Brain microvascular endothelial cell (primary cell): Measurements from ENCODE around the gene SERINC5.
"Not testable (repeated sequence)": the region's sequence is repeated elsewhere in the genome, so short reads cannot be mapped to it uniquely, and the experiment has no call there.

Experiments used
- DNase-seq: peaks from one replicate; pipeline ENCODE4 v3.0.0-alpha.2; 2020
- H3K27ac ChIP-seq: fragments of 250-450 bp; sonication (Bioruptor Pico); 2 replicates; pipeline ENCODE4 v1.5.1; 2020; ENCODE audit warnings: mild to moderate bottlenecking, moderate library complexity
- H3K27me3 ChIP-seq: fragments of 250-450 bp; sonication (Bioruptor Pico); replicated peaks from 2 replicates; pipeline ENCODE4 v1.5.1; 2020; ENCODE audit warnings: mild to moderate bottlenecking
- H3K36me3 ChIP-seq: fragments of 250-450 bp; sonication (Bioruptor Pico); replicated peaks from 2 replicates; pipeline ENCODE4 v1.5.1; 2020; ENCODE audit warnings: mild to moderate bottlenecking
- H3K4me3 ChIP-seq: 2 replicates; pipeline ENCODE4 v1.5.1; 2011; ENCODE audit warnings: low read depth, mild to moderate bottlenecking, control low read depth, low read length, moderate library complexity
- in situ Hi-C: cut with HindIII; loops from 2 replicates; pipeline ENCODE4 v1.10.0; 2017; ENCODE audit warnings: low sequenced_read_pairs, low pct_ligation_motif_present
- TF ChIP-seq, protein P1 (sequence below): IDR thresholded peaks from 2 replicates; pipeline ENCODE4 v1.5.1; 2011; ENCODE audit warnings: low read depth, mild to moderate bottlenecking, moderate library complexity, low read length, control low read depth, inconsistent platforms; ENCODE audit errors: missing control alignments

The SERINC5 gene

DNA sequence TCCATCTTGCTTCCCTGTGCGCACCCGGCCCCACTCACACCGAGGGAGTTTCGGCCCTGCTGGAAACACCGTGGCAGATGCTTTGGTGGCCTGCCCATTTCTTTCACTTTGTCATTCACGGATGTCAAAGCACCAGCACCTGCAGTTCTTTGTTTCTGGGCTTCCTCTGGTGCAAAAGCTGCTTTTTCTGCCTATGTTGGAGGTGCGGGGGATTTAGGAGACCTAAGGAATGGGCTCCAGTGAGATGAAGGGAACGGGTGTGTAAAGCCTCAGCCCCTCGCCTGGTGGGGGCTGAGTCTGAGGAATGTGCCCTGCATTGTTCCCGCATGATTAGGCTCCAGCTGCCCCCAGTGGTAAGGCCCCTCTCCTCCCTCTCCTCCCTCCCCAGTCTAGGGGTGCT is 158.4 kb downstream of the SERINC5 start:
- no peak overlapping the region for H3K4me3 ChIP-seq
- no peaks in the 10 kb centered on the region for H3K36me3 ChIP-seq
- TF ChIP-seq, protein P1, sequence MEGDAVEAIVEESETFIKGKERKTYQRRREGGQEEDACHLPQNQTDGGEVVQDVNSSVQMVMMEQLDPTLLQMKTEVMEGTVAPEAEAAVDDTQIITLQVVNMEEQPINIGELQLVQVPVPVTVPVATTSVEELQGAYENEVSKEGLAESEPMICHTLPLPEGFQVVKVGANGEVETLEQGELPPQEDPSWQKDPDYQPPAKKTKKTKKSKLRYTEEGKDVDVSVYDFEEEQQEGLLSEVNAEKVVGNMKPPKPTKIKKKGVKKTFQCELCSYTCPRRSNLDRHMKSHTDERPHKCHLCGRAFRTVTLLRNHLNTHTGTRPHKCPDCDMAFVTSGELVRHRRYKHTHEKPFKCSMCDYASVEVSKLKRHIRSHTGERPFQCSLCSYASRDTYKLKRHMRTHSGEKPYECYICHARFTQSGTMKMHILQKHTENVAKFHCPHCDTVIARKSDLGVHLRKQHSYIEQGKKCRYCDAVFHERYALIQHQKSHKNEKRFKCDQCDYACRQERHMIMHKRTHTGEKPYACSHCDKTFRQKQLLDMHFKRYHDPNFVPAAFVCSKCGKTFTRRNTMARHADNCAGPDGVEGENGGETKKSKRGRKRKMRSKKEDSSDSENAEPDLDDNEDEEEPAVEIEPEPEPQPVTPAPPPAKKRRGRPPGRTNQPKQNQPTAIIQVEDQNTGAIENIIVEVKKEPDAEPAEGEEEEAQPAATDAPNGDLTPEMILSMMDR = no peak
- H3K27me3 ChIP-seq = no peaks in the 10 kb centered on the region
- H3K27ac ChIP-seq = no peak overlapping the region
- in situ Hi-C loops = no loop called here
- no peak for DNase-seq

DNA sequence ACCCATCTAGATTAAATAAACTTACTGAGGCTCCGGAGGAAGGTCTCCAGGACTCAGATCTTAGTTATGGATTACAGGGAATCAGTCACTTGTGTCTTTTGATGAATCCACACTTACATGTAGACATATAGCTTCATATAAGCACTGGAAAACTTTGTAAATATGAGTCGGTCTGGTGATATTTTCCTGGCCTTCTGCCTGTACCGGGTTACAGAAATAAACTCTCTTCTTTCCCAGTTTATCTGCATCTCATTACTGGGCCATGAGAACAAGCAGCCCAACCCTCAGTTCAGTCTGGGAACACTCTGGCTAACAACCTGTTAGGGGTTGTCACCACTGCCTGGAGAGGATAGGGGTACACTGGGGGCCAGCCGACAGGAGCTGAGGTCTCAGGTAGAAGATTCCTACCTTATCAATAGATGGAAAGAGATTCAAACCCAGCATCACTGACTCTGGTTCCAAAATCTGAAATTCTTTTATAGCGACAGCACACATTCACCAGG is 161.6 kb downstream of the SERINC5 start:
- H3K36me3 ChIP-seq = no peaks in the 10 kb centered on the region
- in situ Hi-C loops = no loop called here
- no peak overlapping the region for H3K27ac ChIP-seq
- TF ChIP-seq, protein P1 = no peak
- no peak for DNase-seq
- no peaks in the 10 kb centered on the region for H3K27me3 ChIP-seq
- no peak overlapping the region for H3K4me3 ChIP-seq

DNA sequence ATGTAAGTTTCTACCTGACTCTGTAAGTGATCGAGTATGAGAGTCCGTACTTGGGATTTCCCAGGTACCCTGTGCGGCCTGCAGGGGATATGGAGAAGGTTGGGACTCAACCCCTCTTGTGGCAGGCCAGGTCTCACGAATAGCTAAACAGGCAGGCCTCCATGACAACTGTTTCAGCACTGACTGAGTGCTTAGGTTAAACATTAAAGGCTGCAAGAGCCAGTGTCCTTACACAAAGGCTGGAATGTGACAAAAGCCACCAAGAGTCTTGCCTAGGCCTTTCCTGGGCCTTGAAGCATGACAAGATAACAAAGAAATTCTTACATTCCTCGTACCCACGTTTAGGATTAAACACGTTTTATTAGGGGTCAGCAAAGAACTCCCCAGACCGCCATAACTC is 162.1 kb downstream of the SERINC5 start:
- no peaks in the 10 kb centered on the region for H3K27me3 ChIP-seq
- TF ChIP-seq, protein P1 = no peak
- H3K36me3 ChIP-seq = no peaks in the 10 kb centered on the region
- H3K27ac ChIP-seq = no peak overlapping the region
- DNase-seq = no peak
- no peak overlapping the region for H3K4me3 ChIP-seq
- in situ Hi-C loops = no loop called here

DNA sequence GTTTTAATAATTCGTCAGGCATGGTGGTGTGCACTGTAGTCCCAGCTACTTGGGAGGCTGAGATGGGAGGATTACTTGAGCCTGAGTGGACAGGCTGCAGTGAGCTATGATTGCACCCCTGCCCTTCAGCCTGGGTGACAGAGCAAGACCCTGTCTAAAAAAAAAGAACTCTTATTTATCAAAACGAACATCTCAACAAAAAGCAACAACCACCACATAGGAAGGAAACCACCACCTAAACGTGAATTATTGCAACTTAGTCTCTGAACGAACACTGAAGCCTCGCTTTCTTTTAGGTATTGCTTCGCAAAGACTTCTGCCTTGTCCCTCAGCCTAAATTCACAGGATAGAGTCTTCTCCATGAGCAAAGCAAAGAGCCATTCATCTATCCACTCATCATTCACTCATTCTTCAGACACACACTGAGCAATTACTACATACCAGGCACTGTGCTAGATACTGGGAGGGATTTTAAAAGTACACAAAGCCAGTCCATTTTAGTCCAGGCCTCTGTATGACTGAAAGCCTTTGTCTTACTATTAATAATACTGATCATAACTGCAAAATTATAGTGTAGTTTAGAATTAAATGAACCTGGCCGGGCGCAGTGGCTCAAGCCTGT is 163.3 kb downstream of the SERINC5 start:
- Histone ChIP-seq H3K36me3 (no peaks in the 10 kb centered on the region), H3K27me3 (no peaks in the 10 kb centered on the region), H3K27ac (no peak overlapping the region), H3K4me3 (no peak overlapping the region)
- TF ChIP-seq, protein P1 = no peak
- no peak for DNase-seq
- in situ Hi-C loops = no loop called here

DNA sequence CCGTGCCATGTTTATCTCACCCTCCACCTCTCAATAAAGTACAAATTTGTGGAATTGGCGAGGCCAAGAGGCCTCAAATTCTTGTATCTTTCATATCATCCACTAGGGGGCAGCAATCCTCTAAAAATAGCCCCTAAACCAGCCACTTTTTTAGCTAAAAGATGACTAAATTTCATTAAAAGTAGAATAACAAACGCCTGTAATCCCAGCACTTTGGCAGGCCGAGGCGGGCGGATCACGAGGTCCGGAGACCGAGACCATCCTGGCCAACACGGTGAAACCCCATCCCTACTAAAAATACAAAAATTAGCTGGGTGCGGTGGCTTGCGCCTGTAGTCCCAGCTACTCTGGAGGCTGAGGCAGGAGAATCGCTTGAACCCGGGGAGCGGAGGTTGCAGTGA is 164.1 kb downstream of the SERINC5 start:
- in situ Hi-C loops = not testable (repeated sequence)
- DNase-seq = peak; percentile 40
- TF ChIP-seq, protein P1 = peak; percentile 59

DNA sequence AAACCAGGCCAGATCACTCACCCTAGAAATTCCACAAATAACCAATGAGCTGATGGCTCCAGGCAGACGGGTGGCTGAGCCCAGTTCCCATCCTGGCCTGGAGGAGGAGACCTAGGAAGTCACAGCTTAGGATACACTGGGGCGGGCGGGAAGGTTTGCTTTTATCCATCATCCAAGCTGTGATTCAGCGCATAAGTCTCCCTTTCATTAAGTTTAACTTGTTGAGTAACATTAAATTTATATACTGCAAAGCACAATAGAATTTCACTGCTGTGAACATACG is 165.0 kb downstream of the SERINC5 start:
- Histone ChIP-seq H3K27me3 (no peaks in the 10 kb centered on the region), H3K36me3 (no peaks in the 10 kb centered on the region), H3K4me3 (no peak overlapping the region), H3K27ac (no peak overlapping the region)
- TF ChIP-seq, protein P1 = no peak
- in situ Hi-C loops = no loop called here
- DNase-seq = no peak

More for the DNA sequence above, 164.1 kb downstream of the SERINC5 start:
- H3K36me3 ChIP-seq, H3K4me3 ChIP-seq, H3K27ac ChIP-seq, H3K27me3 ChIP-seq: not testable (repeated sequence)
